VCaP (cell line): ENCODE results near the gene ZFHX3.
"Not testable (repeated sequence)": the region's sequence is repeated elsewhere in the genome, so short reads cannot be mapped to it uniquely, and the experiment has no call there.

ENCODE experiments used
- H3K27ac ChIP-seq: fragments of 450-650 bp; 2 replicates; pipeline ENCODE4 v1.5.1; 2017
- CTCF ChIP-seq: fragments of 450-650 bp; conservative IDR thresholded peaks from 2 replicates; pipeline ENCODE4 v1.5.1; 2017; ENCODE audit warnings: mild to moderate bottlenecking, moderate library complexity

ZFHX3 gene

GRCh38 chr16:73093146-73094144 lies 45.5 kb upstream of the ZFHX3 start:
- no peak overlapping the region for H3K27ac ChIP-seq
- TF ChIP-seq CTCF = no peak

GRCh38 chr16:73092236-73092781 lies 44.4 kb upstream of the ZFHX3 start:
- H3K27ac ChIP-seq = no peak overlapping the region
- no peak for TF ChIP-seq CTCF

GRCh38 chr16:73091174-73091573 lies 43.2 kb upstream of the ZFHX3 start:
- no peak for TF ChIP-seq CTCF
- no peak overlapping the region for H3K27ac ChIP-seq

- H3K27ac ChIP-seq = no peak overlapping the region
- no peak for TF ChIP-seq CTCF
Observed at GRCh38 chr16:73089420-73089819, 41.5 kb upstream of the ZFHX3 start.

- no peak for TF ChIP-seq CTCF
- no peak overlapping the region for H3K27ac ChIP-seq
Observed at GRCh38 chr16:73086108-73086507, 38.2 kb upstream of the ZFHX3 start.

GRCh38 chr16:73083271-73083670 lies 35.3 kb upstream of the ZFHX3 start:
- H3K27ac ChIP-seq = no peak overlapping the region
- TF ChIP-seq CTCF = no peak

GRCh38 chr16:73082634-73083051 lies 34.7 kb upstream of the ZFHX3 start:
- H3K27ac ChIP-seq = not testable (repeated sequence)

GRCh38 chr16:73080931-73081330 lies 33.0 kb upstream of the ZFHX3 start:
- H3K27ac ChIP-seq = no peak overlapping the region
- no peak for TF ChIP-seq CTCF
